Measurements from ENCODE around the gene KSR1.

Gene KSR1

DNA sequence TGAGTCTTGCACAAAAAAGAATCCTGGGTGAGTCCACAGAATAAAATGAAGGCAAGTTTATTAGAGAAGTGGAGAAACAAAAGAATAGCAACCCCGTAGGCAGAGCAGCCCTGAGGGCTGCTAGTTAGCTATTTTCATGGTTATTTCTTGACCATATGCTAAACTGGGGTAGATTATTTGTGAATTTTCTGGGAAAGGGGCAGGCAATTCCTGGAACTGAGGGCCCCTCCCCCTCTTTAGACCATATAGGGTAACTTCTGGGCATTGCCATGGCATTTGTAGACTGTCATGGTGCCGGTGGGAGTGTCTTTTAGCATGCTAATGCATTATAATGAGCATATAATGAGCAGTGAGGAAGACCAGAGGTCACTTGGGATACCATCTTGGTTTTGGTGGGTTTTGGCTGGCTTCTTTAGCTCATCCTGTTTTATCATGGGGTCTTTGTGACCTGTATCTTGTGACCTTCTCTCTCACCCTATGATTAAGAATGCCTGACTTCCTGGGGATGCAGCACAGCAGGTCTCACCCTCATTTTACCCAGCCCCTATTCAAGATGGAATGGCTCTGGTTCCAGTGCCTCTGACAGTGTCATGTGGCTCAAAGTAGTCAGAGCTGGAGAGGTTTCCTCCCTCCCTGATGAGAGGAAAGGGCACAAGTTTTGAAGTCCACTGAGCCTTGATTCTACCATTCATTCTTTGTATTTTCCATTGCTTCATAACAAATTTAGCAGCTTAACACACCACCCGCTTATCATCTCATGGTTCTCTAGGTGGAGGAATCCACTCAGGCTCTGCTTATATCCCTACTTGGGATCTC lies 119.1 kb downstream of the KSR1 start:
- peak; percentile 53 for DNase-seq

DNA sequence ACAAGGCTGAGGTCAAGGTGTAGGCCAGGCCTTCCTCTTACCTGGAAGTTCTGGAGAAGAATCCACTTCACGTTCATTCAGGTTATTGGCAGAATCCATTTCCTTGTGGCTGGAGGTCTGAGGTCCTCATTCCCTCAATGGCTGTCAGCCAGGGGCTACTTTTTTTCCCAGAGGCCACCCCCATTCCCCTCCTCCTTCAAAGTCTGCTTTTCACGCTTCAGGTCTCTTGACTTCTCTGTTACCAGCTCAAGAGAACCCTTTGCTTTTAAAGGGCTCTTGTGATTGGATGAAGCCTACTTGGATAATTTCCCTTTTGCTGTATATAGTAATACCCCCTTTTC lies 119.6 kb downstream of the KSR1 start:
- DNase-seq, result no peak

DNA sequence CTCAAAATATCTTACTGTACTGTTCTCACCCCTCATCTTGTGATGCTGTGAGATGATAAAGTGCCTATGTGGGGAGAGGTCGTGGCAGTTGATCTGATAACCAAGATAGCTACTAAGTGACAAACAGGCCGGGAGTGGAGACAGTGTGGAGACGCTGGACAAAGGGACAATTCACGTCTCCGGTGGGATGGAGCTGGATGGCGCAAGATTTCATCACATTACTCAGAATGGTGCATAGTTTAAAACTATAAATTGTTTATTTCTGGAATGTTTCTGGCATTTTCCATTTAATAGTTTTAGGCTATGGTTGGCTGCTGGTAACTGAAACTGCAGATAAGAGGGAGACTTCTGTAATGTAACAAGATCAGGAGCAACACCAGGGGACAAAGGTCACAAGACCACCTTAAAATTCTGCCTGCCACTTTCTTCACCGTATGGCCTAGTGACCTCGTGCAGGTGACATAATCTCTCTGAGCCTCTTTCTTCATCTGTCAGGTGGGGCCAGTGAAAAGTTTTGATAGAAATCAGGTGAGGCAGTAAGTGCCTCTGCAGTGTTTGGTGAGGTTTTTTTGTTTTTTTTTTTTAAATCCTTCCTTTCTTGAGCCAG lies 120.3 kb downstream of the KSR1 start:
- no peak for DNase-seq

DNA sequence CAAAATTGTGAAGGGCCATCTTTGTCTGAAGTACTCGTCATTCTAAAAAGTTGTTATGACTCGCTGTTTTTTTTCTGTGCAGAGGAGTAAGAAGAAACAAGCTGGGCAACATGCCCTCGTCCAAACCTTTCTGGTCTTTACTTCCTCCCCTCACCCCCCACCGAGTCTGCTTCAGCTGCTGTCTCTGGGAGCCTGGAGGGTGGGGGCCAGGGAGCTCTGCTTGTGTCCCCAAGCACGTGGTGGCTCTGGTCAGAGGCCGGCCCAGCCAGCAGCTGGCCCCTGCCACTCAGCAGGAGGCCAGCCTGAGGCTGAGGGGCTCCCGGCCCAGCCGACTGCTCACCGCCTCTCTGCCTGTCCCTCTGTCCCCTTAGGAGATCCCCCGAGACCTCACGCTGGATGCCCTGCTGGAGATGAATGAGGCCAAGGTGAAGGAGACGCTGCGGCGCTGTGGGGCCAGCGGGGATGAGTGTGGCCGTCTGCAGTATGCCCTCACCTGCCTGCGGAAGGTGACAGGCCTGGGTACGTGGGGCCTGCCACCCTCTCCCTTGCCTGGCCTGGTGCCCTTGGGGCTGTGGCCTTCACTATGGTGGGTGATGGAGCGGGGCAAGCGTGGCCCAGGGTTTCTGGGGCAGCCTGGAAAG lies 121.0 kb downstream of the KSR1 start:
- peak; percentile 64 for DNase-seq

DNA sequence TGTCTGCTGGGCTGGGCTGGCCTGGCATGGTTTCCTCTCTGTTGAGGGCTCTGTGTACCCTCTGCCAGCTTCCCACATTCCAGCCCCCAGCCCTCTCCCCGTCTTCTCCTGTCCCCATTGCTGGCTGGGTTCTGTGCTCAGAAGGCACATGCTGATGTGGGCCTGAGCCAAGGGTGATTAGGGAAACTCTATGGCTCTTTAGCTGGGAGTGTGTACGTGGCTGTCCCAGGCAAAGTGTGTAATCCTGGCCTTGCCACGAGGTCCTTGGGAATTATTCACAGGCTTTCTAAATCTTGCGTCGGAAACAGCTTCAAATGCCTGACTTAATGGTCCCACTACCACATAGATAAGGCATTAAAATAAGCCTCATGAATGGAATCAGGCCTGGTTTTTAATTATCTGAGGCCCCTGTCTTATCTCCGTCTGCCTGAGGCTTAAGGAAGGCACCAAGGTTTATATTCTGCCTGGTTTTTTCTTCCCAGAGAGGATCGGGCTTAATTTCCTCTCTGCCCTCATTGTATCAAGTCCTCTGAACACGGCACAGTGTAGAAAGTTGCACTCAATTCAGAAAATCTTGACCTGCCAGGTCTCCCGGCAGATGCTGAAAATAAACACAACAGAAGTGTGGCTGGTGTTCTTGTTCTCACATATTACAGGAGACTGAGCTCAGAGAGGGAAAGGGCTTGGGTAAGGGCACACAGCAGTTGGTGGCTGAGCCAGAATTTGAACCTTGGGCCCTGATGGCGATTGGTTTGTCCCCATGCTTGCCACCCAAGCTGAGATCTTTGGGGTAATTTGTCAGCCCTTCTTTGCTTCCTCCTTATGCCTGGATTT lies 121.9 kb downstream of the KSR1 start:
- DNase-seq, result peak; percentile 62

DNA sequence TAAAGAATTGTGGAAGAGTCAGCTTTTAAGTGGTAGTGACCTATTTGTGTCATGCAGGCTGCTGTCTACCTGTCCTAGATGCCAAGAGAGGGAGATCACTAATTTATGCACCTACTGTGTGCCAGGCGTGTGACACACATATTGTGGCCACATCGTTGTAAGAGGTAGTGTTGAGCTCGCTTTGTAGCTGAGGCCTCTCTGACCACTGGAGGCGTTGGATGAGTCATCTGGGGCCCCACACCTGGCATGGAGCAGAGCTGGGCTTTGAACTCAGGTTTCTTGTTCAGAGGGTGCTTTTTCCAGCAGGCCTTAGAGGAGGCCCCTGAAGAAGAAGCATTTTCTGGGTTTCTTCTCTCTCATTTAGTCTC lies 122.5 kb downstream of the KSR1 start:
- DNase-seq, result no peak

DNA sequence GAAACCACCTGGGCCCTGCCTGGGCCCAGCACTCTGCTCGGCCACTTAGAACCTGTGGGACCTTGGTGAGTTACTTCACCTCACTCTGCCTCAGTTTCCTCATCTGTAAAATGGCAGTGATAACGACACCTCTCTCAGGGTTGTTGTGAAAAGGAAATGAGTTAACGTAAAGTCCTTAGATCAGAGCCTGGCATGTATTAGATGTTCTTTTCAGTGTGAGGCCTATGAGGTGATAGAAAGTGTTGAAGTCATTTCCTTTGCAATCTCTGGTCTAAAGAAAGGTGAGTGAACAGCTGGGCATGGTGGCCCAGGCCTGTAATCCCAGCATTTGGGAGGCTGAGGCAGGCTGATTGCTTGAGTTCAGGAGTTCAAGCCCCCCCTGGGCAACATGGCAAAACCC lies 123.1 kb downstream of the KSR1 start:
- no peak for DNase-seq

DNA sequence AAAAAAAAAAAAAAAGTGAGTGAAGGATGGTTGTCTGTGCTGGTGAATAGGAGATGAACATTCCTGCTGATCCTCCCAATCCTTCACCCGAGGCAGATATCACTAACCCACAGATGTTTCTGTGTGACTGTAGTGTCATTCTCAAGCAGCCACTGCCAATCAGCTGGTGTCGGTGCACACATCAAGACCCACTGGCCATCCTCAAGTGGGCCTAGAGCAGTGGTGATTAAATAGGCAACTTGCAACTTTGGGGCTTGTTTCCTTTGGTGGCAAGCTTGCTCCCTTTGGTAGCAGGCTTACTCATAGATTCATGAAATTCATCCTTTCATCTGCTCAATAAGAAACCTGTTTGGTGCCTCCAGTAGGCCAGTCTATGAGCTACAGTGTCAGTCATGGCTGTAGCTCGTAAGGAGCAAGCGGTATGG lies 123.7 kb downstream of the KSR1 start:
- peak; percentile 63 for DNase-seq

DNA sequence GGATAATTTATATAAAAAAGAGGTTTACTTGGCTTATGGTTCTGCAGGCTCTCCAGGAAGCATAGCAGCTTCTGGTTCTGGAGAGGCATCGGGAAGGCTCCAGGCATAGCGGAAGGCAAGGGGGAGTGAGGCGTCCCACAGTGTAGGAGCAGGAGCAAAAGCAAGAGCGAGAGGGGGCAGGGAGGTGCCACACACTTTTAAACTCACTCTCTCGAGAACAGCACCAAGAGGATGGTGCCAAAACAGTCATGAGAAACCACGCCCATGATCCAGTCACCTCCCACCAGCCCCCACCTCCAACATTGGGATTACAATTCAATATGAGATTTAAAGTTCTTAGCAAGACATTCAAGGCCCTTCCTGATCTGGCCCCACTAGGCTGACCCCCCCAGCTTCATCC lies 124.8 kb downstream of the KSR1 start:
- DNase-seq, result no peak

DNA sequence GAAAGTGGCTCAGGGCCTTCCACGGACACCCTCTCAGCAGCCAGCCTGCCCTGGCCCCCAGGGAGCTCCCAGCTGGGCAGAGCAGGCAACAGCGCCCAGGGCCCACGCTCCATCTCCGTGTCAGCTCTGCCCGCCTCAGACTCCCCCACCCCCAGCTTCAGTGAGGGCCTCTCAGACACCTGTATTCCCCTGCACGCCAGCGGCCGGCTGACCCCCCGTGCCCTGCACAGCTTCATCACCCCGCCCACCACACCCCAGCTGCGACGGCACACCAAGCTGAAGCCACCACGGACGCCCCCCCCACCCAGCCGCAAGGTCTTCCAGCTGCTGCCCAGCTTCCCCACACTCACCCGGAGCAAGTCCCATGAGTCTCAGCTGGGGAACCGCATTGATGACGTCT lies 126.4 kb downstream of the KSR1 start:
- no peak for DNase-seq

DNA sequence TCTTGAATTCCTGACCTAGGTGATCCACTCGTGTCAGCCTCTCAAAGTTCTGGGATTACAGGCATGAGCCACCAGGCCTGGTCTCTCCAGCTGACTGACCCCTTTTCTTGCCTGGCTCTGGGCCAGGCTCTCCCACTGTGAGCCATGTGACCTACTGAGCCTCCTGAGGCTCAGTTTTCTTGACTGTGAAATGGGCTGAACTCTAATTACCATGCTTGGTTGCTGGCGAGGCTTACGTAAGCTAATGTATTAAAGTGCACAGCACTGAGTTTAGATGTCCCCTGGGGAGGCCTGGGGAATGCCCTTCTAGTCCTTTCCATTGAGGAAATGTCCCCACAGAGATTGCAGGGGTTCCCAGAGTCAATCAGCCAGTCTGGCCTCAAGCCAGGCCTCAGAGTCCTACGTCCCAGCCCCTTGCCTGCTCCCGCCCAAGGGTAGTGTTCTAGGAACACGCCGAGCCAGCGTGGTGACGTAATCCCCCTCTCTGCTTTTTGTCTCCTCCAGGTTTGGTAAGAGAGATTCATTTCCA lies 129.0 kb downstream of the KSR1 start:
- DNase-seq, result no peak

DNA sequence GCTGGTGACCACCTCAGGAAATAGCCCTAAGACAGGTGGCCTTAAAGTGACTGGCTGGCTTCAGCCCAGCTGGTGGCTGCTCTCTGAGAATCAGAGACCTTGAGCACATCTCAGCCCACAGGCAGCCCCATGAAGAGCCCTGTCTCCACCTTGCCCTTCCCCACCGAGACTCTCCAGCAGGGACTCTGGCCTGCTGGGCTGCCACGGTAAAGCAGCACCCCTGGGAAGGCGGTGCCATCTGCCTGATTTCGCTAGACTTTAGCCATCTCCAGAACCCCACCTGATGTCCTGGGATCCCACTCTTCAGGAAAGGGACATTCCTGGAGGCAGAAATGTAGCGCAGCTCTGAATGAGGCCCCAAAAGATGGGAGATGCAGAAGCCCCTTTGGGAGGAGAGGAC lies 129.5 kb downstream of the KSR1 start:
- no peak for DNase-seq

DNA sequence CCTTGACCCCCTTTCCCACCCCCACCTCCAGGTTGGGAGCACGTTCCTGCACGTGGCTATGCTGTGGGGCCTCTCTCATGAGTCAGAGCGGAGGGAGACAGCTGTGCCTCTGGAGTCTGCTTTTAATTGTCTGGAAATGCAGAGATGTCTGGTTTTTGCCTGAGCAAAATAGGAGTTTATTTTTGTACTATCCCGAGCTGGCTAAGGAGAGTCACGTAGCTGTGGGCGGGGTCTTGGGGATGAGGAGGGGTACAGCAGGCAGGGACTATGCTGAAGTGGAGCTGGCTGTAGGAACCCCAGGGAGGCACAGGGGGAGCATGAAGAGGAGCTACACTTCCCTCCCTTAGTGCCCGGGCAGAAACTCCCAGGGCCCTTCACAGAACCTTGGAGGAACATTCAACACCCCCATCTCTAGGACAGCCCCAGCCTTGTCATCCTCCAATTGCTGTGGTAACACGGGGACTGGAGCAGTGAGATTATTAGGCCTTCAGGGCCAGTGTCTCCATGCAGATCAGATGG lies 130.0 kb downstream of the KSR1 start:
- peak; percentile 83 for DNase-seq

DNA sequence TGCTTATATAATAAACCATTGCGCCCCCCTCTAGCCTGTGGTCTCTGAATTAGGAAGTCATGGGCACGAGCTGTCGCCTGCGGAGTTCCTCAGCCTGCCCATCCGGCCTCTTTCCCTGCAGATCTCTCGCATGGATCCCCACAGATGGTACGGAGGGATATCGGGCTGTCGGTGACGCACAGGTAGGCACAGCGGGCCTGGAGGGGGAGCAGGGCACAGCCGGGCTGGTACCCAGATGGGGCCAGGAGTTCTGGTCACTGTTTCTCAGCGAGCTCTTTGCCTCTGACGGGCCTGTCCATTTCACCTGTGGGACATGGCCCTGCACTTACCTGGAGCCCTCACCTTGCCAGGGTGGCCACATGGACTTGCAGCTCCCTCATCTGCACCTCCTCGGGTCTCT lies 132.1 kb downstream of the KSR1 start:
- no peak for DNase-seq

DNA sequence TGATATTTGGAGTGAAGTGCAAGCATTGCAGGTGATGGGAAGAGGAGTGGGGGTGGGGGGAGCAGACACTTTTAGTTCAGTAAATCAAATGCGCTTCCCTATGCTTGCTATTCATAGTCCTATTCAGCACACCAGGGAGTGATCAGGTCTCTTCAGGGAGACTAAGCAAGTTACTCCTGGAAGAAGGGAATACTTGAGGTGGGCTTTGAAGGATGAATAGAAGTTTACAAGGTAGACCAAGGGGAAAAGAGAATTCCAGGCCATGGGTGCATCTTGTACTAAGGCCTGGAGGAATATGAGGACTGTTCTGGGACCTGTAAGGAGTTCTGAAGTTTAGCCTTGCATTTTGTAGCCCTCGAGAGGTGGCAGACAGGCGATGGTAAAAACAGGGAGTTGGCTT lies 134.6 kb downstream of the KSR1 start:
- DNase-seq, result no peak

DNA sequence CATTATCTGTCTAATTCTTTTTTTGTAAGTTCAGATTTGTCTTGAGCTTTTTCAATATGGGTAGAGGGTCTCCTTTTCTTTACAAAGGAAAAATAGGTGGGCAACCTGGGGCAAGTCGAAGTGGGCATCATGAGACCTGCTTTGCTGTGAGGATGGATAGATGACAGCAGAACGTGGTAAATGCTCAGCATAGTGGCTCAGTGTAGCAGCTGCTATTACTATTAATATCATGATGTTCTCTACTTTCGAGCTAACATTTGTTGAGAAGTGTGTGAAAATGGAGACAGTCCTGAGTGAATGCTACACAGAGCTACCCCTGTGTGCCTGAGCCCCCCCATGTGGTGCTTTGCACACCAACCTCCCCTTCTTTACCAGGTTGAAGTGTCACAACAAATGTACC lies 135.7 kb downstream of the KSR1 start:
- DNase-seq, result no peak

DNA sequence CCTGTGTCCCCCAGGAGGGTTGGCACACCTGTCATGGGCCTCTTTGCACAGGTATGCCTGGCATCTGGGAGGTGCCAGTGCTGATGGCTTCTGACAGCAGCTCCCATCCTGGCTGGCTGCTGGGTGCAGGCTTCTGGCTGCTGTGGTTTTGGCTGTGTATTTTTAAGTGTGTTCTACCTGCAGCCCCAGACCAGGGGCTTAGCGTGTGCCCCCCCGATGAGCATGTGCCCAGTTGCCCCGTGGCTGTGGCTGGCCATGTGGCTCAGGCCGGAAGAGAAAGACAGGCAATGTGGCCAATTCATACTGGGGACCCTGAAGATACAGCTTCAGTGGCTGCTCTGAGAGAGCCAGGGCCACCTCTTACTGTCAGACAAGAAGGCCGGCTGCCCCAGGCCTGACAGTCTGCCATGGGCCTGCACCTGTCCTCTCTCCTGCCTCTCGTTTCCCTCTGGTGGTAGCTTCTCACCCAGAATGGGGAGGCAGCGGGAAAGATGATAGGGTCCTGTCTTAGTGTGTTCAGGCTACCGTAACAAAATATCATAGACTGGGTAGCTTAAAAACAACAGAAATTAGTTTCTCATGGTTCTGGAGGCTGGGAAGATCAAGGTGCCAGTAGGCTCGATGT lies 137.1 kb downstream of the KSR1 start:
- no peak for DNase-seq

DNA sequence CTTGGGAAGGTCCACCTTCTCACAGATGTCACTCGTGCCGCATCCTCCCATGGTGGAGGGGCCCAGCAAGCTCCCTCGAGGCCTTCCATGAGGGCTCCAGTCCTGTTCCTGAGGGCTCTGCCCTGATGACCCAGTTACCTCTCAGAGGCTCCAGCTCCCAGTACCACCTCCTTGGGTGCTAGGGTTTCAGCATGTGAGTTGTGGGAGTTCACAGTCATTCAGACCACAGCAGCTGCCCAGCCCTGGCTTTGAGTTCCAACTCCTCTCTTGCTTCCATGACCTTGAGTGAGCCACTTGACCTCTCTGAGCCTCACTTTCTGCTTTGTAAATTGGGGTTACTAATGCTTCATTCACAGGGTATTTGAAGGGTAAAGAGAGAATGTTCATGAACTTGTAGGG lies 137.6 kb downstream of the KSR1 start:
- DNase-seq, result no peak

DNA sequence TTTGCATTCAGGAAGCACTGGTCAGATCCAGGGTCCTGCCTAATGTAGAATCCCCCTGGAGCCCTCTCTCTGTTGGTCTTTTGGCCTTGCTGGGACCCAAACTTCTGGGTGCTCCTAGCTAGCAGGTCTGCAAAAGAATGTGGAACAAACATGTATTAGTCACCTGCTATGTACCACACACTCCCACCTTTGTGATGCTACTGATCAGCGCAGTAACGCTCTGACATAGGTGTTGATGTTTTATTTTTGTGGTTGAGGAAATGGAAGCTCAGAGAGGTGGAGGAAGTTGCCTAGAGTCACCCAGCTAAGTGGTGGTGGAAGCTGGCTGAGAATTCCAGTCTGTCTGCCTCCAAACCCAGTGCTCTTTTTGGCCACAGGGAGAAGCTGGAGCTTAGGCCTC lies 139.0 kb downstream of the KSR1 start:
- DNase-seq, result no peak

DNA sequence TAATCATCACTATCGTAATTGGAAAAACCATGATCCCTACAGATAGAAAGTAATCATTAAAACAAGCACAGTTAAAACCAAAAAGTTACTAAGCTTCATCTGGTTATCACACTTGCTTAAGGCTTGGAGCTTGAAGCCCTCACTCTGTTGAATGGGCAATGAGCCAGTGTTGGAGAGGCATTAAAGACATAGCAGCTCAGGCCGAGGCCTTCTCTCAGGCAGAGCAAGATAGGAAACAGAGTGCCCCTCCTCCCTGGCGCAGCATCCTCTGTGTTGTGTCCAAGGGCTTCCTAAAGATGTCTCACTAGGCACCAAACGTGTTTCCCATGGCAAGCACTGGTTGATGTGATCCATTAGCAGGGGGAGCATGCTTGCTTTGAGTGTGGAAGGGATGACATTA lies 139.8 kb downstream of the KSR1 start:
- peak; percentile 76 for DNase-seq

DNA sequence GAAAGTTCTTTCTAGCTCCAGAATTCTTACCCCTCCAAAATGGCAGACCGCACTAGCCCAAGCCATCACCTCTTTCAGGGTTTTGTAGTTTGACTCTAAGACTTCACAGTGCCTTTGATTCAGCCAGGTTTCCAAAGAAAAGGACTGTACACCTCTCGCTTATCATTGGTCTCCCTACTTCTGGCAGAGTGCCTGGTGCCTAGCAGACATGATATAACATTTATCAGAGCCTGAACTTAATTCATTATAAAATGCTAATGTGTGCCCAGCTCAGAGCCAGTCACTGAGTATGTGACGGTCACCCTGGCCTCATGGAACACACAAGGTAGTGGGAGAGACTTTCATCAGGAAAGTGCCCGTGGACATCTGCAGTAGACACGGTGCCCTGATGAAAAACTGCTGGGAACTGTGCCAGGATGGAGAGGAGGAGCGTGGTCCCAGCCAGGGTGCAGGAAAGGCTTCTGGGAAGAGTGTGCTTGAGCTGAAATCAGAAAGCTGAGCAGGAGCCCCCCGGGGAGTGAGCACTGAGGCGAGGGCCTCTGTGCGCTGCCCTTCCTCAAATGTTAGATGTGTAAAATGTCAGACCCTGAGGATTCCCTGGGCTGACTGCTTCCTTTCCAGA lies 140.4 kb downstream of the KSR1 start:
- peak; percentile 61 for DNase-seq

DNA sequence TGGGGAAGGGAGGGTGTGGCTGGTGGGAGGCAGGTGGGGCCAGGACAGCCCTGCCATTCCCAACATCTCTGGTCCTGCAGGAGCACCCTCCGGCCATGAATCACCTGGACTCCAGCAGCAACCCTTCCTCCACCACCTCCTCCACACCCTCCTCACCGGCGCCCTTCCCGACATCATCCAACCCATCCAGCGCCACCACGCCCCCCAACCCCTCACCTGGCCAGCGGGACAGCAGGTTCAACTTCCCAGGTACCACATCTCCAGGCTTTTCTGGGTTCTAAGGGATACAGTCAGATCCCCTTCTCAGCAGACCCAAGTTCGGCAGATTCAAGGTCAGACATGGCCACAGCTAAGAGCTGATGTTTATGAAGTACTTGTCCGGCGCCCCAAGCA lies 140.9 kb downstream of the KSR1 start:
- DNase-seq, result no peak

Measured in hematopoietic multipotent progenitor cell treated with erythropoietin and hydrocortisone succinate and interleukin-3 and kit ligand, for 4 days (in vitro differentiated cells).